ENCODE results near the gene ASMTL. TPM values are rescaled to one million over a fixed set of nuclear protein-coding genes. Genes with fewer than 3 reads are reported as not detected.

The ASMTL gene
- total RNA-seq, 1 donor from 2014 or later: 45.5 TPM

DNA sequence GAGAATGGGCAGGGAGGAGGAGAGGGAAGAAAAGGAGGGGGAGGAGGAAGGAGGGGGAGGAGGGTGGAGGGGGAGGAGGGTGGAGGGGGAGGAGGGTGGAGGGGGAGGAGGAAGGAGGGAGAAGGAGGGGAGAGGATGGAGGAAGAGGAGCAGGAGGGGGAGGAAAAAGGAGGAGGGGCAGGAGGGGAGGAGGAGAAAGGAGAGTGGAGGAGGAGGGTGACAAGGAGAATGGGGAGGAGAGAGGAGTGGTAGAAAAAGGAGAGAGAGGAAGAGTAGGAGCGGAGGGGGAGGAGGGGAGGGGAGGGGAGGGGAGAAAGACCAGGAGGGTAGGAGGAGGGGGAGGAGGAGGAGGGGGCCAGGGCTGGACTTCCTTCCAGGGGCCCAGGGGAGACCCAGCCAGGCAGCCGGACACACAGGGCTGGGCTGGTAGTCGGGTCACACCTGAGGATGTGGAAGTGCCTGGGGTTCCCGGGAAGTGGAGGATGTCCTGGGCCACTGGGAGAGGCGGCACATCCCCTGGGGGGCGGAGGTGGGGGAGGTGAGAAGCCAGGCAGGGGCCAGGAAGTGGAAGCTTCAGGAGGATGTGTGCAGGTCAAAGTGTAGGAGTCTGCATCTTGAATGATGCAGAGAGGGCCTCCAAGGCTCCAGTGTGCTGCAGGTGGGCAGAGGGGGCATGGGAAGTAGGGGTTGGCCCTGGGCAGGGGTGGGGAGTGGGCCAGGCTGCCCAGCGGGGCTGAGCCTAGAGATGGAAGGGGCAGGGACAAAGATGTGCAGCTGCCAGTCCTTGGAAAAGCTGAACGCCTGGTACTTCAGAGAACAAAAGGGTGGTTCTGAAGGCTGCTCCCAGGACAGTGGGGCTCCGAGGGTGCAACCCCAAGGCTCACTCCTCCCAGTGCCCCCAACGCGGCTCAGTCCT is 97.3 kb downstream of the ASMTL start:
- Mint-ChIP-seq H3K9me3 (ENCODE audit: unreplicated experiment) (peaks cover 4% of the 10 kb centered on the region), H3K27me3 (ENCODE audit: unreplicated experiment) (peaks cover 6% of the 10 kb centered on the region), H3K36me3 (ENCODE audit: unreplicated experiment) (no peaks in the 10 kb centered on the region), H3K4me1 (ENCODE audit: low read depth, unreplicated experiment) (no peaks in the 10 kb centered on the region), H3K27ac (ENCODE audit: unreplicated experiment) (no peak overlapping the region), H3K4me3 (ENCODE audit: unreplicated experiment) (no peak overlapping the region)
- peak; percentile 28 for DNase-seq
- TF ChIP-seq, protein P1, sequence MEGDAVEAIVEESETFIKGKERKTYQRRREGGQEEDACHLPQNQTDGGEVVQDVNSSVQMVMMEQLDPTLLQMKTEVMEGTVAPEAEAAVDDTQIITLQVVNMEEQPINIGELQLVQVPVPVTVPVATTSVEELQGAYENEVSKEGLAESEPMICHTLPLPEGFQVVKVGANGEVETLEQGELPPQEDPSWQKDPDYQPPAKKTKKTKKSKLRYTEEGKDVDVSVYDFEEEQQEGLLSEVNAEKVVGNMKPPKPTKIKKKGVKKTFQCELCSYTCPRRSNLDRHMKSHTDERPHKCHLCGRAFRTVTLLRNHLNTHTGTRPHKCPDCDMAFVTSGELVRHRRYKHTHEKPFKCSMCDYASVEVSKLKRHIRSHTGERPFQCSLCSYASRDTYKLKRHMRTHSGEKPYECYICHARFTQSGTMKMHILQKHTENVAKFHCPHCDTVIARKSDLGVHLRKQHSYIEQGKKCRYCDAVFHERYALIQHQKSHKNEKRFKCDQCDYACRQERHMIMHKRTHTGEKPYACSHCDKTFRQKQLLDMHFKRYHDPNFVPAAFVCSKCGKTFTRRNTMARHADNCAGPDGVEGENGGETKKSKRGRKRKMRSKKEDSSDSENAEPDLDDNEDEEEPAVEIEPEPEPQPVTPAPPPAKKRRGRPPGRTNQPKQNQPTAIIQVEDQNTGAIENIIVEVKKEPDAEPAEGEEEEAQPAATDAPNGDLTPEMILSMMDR (IDR thresholded peaks at IDR 0.05; ENCODE audit: partially characterized antibody, unreplicated experiment): no peak

DNA sequence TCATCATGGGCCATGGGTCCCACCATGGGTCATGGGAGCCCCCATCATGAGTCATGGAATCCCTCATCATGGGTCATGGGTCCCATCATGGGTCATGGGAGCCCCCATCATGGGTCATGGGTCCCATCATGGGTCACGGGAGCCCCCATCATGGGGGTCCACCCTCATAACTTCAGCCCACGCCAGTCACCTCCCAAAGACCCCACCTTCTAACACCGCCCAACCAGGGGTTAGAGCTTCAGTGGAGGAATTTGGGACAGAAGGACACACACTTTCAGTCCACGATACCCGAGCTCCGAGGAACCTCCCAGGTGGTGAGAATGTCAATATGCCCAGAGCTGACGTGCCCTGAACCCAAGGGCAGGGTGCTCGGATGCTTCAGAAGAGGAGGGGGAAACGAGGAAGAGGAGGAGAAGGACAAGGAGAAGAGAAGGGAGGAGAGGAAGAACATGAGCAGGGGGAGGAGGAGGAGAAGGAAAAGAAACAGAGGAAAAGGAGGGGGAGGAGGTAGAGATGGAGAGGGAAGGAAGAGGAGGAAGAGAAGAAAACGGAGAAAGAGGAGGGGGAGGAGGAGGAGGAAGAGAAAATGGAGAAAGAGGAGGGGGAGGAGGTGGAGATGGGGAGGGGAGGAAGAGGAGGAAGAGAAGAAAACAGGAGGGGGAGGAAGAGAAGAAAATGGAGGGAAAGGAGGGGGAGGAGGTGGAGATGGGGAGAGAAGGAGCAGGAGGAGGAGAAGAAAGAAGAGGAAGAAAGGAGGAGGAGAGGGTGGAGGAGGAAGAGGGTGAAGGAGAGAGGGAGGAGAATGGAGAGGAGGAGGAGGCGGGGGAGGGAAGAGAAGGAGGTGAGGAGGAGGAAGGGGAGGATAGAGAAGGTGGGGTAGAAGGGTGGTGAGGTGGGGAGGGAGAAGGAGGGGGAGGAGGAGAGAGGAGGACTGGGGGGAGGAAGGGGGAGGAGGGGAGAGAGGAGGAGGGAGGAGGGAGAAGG is 98.4 kb downstream of the ASMTL start:
- H3K27ac Mint-ChIP-seq (ENCODE audit: unreplicated experiment): peak overlapping the region; percentile 70
- TF ChIP-seq, protein P1 (IDR thresholded peaks at IDR 0.05; ENCODE audit: partially characterized antibody, unreplicated experiment): no peak
- no peaks in the 10 kb centered on the region for H3K36me3 Mint-ChIP-seq (ENCODE audit: unreplicated experiment)
- peaks cover 3% of the 10 kb centered on the region for H3K27me3 Mint-ChIP-seq (ENCODE audit: unreplicated experiment)
- DNase-seq: no peak
- peaks cover 4% of the 10 kb centered on the region for H3K9me3 Mint-ChIP-seq (ENCODE audit: unreplicated experiment)
- no peaks in the 10 kb centered on the region for H3K4me1 Mint-ChIP-seq (ENCODE audit: low read depth, unreplicated experiment)
- no peak overlapping the region for H3K4me3 Mint-ChIP-seq (ENCODE audit: unreplicated experiment)

Other genes starting within 250 kb of the ASMTL start
- 0.54 TPM for gene CRLF2, start 240.3 kb downstream of the ASMTL start, total RNA-seq (ENCODE audit: unreplicated experiment)
- not detected for gene CSF2RA, start 184.1 kb downstream of the ASMTL start, total RNA-seq (ENCODE audit: unreplicated experiment)
- not detected for gene IL3RA, start 116.1 kb downstream of the ASMTL start, total RNA-seq (ENCODE audit: unreplicated experiment)
- gene SLC25A6, start 60.8 kb downstream of the ASMTL start, total RNA-seq (ENCODE audit: unreplicated experiment): 411 TPM
- gene P2RY8, start 84.3 kb upstream of the ASMTL start, total RNA-seq (ENCODE audit: unreplicated experiment): 2.3 TPM
- gene AKAP17A, start 138.7 kb upstream of the ASMTL start, total RNA-seq (ENCODE audit: unreplicated experiment): 30.8 TPM
- gene ASMT, start 162.2 kb upstream of the ASMTL start, total RNA-seq (ENCODE audit: unreplicated experiment): not detected